ENCODE measurements around the gene PTPRA. TPM values are rescaled to one million over a fixed set of nuclear protein-coding genes. Genes with fewer than 3 reads are reported as not detected.

PTPRA gene
- total RNA-seq, 2 donors from 2014 or later, result 52.4 to 58.7 TPM

DNA sequence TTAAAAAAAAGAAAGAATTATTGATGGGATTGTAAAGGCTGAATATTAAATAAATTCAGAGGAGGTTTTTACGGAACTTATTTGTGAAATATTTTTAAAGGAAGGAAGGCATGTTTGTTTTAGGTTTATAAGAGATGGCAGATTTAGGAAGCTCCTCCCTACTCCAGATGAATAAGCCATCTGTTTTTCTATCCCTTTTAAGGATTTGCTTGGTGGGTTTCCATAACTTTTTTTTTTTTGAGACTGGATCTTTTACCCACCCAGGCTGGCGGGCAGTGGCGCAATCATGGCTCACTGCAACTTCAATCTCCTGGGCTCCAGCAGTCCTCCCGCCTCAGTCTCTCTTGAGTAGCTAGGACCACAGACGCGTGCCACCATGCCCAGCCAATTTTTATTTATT is 30.4 kb downstream of the PTPRA start:
- Histone ChIP-seq H3K4me3 (ENCODE audit: low read length) (no peak overlapping the region), H3K9me3 (ENCODE audit: control insufficient read depth, low read length) (peaks cover 12% of the 10 kb centered on the region), H3K4me1 (ENCODE audit: control insufficient read depth, insufficient read depth, low read length) (no peaks in the 10 kb centered on the region), H3K36me3 (ENCODE audit: control insufficient read depth, insufficient read depth, low read length) (no peaks in the 10 kb centered on the region), H3K9ac (ENCODE audit: extremely low read depth, low read length, poor library complexity, severe bottlenecking) (no peak overlapping the region), H3K27me3 (ENCODE audit: control insufficient read depth, insufficient read depth, low read length, poor library complexity, severe bottlenecking) (no peaks in the 10 kb centered on the region), H3K27ac (ENCODE audit: low read depth, low read length) (no peak overlapping the region)
- H3K36me3 Mint-ChIP-seq (ENCODE audit: low read depth), result peaks cover 23% of the 10 kb centered on the region
- H3K4me1 Mint-ChIP-seq, result no peaks in the 10 kb centered on the region
- no peak overlapping the region for H3K4me3 Mint-ChIP-seq
- peaks cover 22% of the 10 kb centered on the region for H3K9me3 Mint-ChIP-seq
- WGBS, 2 experiments (ENCODE audit: insufficient coverage in 1 of 2, insufficient read length in 1 of 2), result 98 to 100% methylated on average over 1 to 6 of the region's 6 CpGs
- TF ChIP-seq, protein P1, sequence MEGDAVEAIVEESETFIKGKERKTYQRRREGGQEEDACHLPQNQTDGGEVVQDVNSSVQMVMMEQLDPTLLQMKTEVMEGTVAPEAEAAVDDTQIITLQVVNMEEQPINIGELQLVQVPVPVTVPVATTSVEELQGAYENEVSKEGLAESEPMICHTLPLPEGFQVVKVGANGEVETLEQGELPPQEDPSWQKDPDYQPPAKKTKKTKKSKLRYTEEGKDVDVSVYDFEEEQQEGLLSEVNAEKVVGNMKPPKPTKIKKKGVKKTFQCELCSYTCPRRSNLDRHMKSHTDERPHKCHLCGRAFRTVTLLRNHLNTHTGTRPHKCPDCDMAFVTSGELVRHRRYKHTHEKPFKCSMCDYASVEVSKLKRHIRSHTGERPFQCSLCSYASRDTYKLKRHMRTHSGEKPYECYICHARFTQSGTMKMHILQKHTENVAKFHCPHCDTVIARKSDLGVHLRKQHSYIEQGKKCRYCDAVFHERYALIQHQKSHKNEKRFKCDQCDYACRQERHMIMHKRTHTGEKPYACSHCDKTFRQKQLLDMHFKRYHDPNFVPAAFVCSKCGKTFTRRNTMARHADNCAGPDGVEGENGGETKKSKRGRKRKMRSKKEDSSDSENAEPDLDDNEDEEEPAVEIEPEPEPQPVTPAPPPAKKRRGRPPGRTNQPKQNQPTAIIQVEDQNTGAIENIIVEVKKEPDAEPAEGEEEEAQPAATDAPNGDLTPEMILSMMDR (conservative IDR thresholded peaks at IDR 0.05), result no peak
- DNase-seq, result no peak
- no peak overlapping the region for H3K27ac Mint-ChIP-seq
- H3K27me3 Mint-ChIP-seq (ENCODE audit: insufficient read depth), result no peaks in the 10 kb centered on the region

DNA sequence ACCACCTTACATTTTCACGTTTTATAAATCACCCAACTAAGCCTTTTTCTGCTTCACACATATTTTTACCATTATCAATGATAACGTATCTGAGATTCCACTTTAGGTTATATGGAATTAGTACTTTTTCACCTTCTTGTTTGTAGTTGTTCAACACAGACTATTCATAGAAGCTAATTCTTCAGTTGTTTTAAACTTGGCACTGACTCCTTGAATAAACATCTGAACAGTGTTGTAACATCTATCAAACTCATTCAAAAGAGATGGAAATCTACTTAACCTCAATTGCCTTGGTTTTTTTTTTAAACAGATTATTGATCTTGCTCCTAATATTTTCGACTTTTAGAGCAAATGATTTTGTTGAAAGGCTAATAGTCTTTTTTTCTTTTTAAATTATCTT is 34.2 kb downstream of the PTPRA start:
- no peak for DNase-seq
- TF ChIP-seq, protein P1 (conservative IDR thresholded peaks at IDR 0.05), result no peak
- Histone ChIP-seq H3K4me3 (ENCODE audit: low read length) (no peak overlapping the region), H3K27ac (ENCODE audit: low read depth, low read length) (no peak overlapping the region), H3K27me3 (ENCODE audit: control insufficient read depth, insufficient read depth, low read length, poor library complexity, severe bottlenecking) (no peaks in the 10 kb centered on the region), H3K36me3 (ENCODE audit: control insufficient read depth, insufficient read depth, low read length) (no peaks in the 10 kb centered on the region), H3K9ac (ENCODE audit: extremely low read depth, low read length, poor library complexity, severe bottlenecking) (no peak overlapping the region), H3K4me1 (ENCODE audit: control insufficient read depth, insufficient read depth, low read length) (no peaks in the 10 kb centered on the region), H3K9me3 (ENCODE audit: control insufficient read depth, low read length) (peaks cover 12% of the 10 kb centered on the region)
- H3K27ac Mint-ChIP-seq, result no peak overlapping the region
- no peak overlapping the region for H3K4me3 Mint-ChIP-seq
- H3K27me3 Mint-ChIP-seq (ENCODE audit: insufficient read depth), result no peaks in the 10 kb centered on the region
- WGBS, 2 experiments (ENCODE audit: insufficient coverage in 1 of 2, insufficient read length in 1 of 2), result 100% methylated on average over 2 of the region's 3 CpGs; no CpG with 5 or more reads in 1 of the 2 experiments
- peaks cover 30% of the 10 kb centered on the region for H3K36me3 Mint-ChIP-seq (ENCODE audit: low read depth)
- H3K4me1 Mint-ChIP-seq, result peaks cover 3% of the 10 kb centered on the region
- H3K9me3 Mint-ChIP-seq, result peaks cover 24% of the 10 kb centered on the region

DNA sequence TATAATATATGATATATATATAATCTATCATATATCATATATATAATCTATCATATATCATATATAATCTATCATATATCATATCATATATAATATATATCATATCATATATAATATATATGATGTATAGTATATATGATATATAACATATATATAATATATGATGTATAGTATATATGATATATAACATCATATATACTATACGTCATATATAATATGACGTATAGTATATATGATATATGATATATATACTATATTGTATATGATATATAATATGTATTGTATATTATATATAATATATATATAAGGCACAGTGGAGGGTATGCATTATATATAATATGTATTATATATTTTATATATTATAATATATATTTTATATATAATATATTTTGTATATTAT is 36.7 kb downstream of the PTPRA start:
- no CpG with 5 or more reads among the region's 2 CpGs for WGBS, 2 experiments (ENCODE audit: insufficient coverage in 1 of 2, insufficient read length in 1 of 2)
- H3K4me1 Mint-ChIP-seq, result peaks cover 3% of the 10 kb centered on the region
- H3K27me3 Mint-ChIP-seq (ENCODE audit: insufficient read depth), result no peaks in the 10 kb centered on the region

More for the DNA sequence above, 36.7 kb downstream of the PTPRA start:
- TF ChIP-seq, protein P1 (conservative IDR thresholded peaks at IDR 0.05), result no peak
- H3K4me1 ChIP-seq (ENCODE audit: control insufficient read depth, insufficient read depth, low read length), result no peaks in the 10 kb centered on the region
- no peaks in the 10 kb centered on the region for H3K36me3 ChIP-seq (ENCODE audit: control insufficient read depth, insufficient read depth, low read length)
- no peaks in the 10 kb centered on the region for H3K27me3 ChIP-seq (ENCODE audit: control insufficient read depth, insufficient read depth, low read length, poor library complexity, severe bottlenecking)
- H3K9me3 Mint-ChIP-seq, result peaks cover 9% of the 10 kb centered on the region
- no peak overlapping the region for H3K27ac ChIP-seq (ENCODE audit: low read depth, low read length)
- H3K9ac ChIP-seq (ENCODE audit: extremely low read depth, low read length, poor library complexity, severe bottlenecking), result no peak overlapping the region
- H3K9me3 ChIP-seq (ENCODE audit: control insufficient read depth, low read length), result peaks cover 6% of the 10 kb centered on the region
- H3K4me3 ChIP-seq (ENCODE audit: low read length), result no peak overlapping the region
- no peak for DNase-seq
- H3K27ac Mint-ChIP-seq, result no peak overlapping the region
- H3K4me3 Mint-ChIP-seq, result no peak overlapping the region
- H3K36me3 Mint-ChIP-seq (ENCODE audit: low read depth), result peaks cover 14% of the 10 kb centered on the region

Data from endodermal cell (in vitro differentiated cells).